Liver (tissue), 3 donors: ENCODE measurements around the gene IKBKG.

Experiments
- JUND ChIP-seq, 2 donors: IDR thresholded peaks; 2 replicates each; pipeline ENCODE4 v1.6.1; 2016; ENCODE audit warnings: antibody characterized with exemption in 2 of 2
- TF ChIP-seq, protein P1 (sequence below): fragments of 150-350 bp; IDR thresholded peaks from 2 replicates; pipeline ENCODE4 v1.5.1; 2017; ENCODE audit warnings: improper control_type of control experiment, low read depth, low read length; ENCODE audit not compliant: missing input control
- TF ChIP-seq, protein P2 (sequence below): IDR thresholded peaks from 2 replicates; pipeline ENCODE4 v1.6.1; 2016; ENCODE audit warnings: antibody characterized with exemption, mild to moderate bottlenecking
- donor health status: healthy.
- donor health status: healthy.

DNA sequence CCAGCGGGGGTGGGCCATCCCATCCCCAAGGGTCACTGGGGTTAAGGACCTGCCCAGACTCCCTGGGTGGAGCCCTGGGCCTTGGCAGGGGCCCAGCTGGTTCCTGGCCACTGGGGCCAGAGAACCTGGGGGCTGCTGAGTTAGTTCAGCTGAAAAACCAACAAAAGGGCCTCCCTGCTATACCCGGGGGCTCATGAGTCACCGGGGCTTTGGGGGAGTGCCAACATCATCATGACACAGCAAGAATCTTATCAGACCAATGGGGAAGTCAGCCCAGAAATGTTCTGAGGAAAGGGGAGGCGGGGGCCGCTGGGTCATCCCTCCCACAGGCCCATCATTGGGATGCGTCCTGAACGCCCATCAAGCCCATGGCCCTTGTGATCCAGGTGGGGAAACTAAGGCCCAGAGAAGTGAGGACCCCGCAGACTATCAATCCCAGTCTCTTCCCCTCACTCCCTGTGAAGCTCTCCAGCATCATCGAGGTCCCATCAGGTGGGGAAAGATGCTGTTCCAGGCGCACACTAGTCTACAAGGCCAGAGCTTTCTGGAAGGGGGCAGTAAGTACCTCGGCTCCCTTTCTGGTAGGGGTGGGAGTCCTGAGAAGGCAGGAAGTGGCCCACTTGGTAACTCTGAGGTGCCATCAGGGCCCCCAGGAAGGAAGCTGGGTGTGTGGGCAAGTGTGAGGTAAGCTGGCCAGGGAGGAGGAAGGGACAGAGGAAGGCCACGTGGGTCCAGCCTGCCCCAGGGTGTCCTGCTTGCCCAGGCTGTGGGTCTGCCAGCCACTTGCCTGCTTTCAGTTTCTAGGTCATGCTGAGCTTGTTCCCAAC is 5.3 kb upstream of the IKBKG start:
- TF ChIP-seq, protein P1, sequence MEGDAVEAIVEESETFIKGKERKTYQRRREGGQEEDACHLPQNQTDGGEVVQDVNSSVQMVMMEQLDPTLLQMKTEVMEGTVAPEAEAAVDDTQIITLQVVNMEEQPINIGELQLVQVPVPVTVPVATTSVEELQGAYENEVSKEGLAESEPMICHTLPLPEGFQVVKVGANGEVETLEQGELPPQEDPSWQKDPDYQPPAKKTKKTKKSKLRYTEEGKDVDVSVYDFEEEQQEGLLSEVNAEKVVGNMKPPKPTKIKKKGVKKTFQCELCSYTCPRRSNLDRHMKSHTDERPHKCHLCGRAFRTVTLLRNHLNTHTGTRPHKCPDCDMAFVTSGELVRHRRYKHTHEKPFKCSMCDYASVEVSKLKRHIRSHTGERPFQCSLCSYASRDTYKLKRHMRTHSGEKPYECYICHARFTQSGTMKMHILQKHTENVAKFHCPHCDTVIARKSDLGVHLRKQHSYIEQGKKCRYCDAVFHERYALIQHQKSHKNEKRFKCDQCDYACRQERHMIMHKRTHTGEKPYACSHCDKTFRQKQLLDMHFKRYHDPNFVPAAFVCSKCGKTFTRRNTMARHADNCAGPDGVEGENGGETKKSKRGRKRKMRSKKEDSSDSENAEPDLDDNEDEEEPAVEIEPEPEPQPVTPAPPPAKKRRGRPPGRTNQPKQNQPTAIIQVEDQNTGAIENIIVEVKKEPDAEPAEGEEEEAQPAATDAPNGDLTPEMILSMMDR = no peak
- TF ChIP-seq, protein P2, sequence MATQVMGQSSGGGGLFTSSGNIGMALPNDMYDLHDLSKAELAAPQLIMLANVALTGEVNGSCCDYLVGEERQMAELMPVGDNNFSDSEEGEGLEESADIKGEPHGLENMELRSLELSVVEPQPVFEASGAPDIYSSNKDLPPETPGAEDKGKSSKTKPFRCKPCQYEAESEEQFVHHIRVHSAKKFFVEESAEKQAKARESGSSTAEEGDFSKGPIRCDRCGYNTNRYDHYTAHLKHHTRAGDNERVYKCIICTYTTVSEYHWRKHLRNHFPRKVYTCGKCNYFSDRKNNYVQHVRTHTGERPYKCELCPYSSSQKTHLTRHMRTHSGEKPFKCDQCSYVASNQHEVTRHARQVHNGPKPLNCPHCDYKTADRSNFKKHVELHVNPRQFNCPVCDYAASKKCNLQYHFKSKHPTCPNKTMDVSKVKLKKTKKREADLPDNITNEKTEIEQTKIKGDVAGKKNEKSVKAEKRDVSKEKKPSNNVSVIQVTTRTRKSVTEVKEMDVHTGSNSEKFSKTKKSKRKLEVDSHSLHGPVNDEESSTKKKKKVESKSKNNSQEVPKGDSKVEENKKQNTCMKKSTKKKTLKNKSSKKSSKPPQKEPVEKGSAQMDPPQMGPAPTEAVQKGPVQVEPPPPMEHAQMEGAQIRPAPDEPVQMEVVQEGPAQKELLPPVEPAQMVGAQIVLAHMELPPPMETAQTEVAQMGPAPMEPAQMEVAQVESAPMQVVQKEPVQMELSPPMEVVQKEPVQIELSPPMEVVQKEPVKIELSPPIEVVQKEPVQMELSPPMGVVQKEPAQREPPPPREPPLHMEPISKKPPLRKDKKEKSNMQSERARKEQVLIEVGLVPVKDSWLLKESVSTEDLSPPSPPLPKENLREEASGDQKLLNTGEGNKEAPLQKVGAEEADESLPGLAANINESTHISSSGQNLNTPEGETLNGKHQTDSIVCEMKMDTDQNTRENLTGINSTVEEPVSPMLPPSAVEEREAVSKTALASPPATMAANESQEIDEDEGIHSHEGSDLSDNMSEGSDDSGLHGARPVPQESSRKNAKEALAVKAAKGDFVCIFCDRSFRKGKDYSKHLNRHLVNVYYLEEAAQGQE = no peak
- TF ChIP-seq JUND (IDR thresholded peaks at IDR 0.05) = peak; percentile 11 to 90
